Right ventricle myocardium superior (tissue), 1 donor: ENCODE measurements around the gene OR9A2. TPM values are rescaled to one million over a fixed set of nuclear protein-coding genes. Genes with fewer than 3 reads are reported as not detected.

Experiments
- ATAC-seq: fragments of 200-7000 bp; cut with Tn5 transposase; one replicate; pipeline ENCODE4 v1.9.1; 2020; ENCODE audit warnings: mild to moderate bottlenecking; ENCODE audit not compliant: poor library complexity
- DNase-seq: peaks from one replicate; pipeline ENCODE4 v3.0.0-alpha.2; 2020
- intact Hi-C: fragments of 100-400 bp; cut with DNase I; formaldehyde crosslinking; loops from one replicate; pipeline ENCODE4 v1.11.2; 2022
- long read RNA-seq: library from polyadenylated mRNA; unstranded; transcript quantifications from one replicate; pipeline ENCODE4 v2.0.0, GENCODE V29; 2021
- total RNA-seq: library from RNA; stranded (reverse); fragmentation: NEBNext Ultra II Directional; extraction: Animal tissue kit (Norgen Biotek cat#: 25700); gene quantifications from one replicate; pipeline ENCODE4 v1.2.1, GENCODE V29; 2021
- donor health status: DM: no; HTN: yes; CAD: no; lungs with severe emphysema.

Gene OR9A2, protein sequence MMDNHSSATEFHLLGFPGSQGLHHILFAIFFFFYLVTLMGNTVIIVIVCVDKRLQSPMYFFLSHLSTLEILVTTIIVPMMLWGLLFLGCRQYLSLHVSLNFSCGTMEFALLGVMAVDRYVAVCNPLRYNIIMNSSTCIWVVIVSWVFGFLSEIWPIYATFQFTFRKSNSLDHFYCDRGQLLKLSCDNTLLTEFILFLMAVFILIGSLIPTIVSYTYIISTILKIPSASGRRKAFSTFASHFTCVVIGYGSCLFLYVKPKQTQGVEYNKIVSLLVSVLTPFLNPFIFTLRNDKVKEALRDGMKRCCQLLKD
- 0.22 TPM for total RNA-seq
- long read RNA-seq = 0 reads

DNA sequence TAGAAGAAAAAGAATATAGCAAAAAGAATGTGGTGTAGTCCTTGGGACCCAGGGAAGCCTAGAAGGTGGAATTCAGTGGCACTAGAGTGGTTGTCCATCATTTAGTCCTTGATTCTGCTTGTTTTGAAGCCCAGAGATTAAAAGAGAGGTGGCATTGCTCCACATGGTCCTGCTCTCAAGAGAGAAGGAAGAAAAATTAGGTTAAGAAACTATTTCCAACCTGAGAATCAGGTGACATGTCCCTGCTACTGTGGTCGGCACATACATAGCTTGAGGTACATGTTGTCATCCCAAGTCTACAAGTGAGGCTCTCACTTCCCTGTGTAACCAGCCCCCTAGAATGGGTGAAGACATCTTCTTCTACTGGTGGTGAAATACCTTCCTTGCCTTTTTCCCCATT, at the start of gene OR9A2:
TSS of gene OR9A2 (minus strand) at position 101 of the 400 bp plus-strand sequence. CDS start at position 101, 0 bp downstream.
- intact Hi-C loops = no loop called here
- ATAC-seq = no peak

GRCh38 chr7:143074141-143074540, 47.2 kb upstream of the OR9A2 start:
- intact Hi-C loops = no loop called here
- ATAC-seq (no peak), DNase-seq (no peak)

More for the DNA sequence above, at the start of gene OR9A2:
- no peak for DNase-seq

- intact Hi-C loops = no loop called here
- no peak for ATAC-seq
- DNase-seq = no peak
Observed at GRCh38 chr7:143073556-143073955, 46.6 kb upstream of the OR9A2 start.

DNA sequence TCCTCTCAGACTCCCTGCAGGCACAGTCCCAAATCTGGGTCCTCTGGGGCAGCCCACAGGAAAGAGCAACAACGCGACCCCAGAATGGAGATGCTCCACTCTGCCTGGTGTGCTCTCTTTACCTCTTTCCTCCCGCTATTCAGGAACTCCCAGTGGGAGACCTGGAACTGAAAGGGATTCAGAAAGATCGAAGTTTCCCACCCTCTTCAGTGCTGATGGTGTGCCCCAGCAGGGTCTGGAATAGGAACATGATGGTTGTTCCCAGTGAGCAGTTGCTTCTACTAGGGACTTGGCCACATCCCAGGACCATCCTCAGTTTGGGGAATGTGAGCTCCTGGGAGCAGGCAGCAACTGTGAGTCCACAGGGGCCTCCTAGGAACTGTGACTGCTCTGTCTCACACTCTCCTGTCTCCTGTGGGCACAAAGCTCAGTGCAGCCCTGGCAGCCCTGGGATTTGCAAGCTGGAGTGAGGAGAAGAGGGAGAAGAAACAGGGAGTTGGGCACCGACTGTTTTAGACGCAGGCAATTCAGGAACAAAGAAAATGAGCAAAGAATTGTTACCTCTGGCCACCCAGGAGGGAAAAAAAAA, 43.1 kb upstream of the OR9A2 start:
- intact Hi-C loops = no loop called here
- DNase-seq = no peak
- no peak for ATAC-seq

DNA sequence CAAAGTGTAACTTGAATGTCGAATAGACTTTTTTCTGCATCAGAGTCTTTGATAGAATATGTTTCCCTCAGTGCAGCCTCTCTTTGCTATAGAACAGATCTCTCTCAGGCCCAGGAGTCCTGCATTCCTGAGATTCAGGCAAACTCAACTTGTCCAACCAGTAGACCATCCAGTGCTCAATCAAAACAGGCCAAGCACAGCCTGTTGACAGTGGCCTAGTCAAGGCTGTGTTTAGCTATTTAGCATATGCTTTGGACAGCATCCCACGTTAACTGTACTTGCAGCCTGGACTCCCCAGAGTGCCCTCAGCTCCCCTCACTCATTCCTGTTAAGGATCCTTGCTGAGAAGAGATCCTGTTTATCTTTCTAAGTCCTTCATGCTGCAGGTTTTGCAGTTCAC, 41.5 kb upstream of the OR9A2 start:
- intact Hi-C loops = no loop called here
- ATAC-seq (no peak), DNase-seq (no peak)

GRCh38 chr7:143063741-143064140, 36.8 kb upstream of the OR9A2 start:
- intact Hi-C loops = no loop called here
- no peak for DNase-seq

GRCh38 chr7:143055754-143056153, 28.8 kb upstream of the OR9A2 start:
- no peak for ATAC-seq
- intact Hi-C loops = no loop called here
- DNase-seq = no peak

More at GRCh38 chr7:143063741-143064140, 36.8 kb upstream of the OR9A2 start:
- no peak for ATAC-seq

DNA sequence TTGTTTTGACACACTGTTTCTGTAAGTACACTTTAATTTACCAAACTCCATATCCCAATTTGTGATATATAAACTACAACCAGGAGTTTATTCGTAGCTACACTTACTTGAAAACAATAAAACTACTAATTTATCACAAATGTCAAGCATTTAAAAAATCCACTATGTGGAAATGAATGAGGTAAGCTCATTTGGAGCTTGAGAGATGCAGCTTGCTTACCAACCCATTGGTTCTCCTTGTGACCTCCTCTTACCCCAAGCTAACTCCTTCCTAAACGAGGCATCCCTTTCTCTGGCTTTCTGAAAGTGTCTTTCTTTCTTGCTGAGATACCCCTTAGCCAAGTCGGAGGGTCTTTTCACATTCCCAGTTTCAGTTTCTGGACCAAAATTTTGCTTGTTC, 27.7 kb upstream of the OR9A2 start:
- ATAC-seq (no peak), DNase-seq (no peak)
- intact Hi-C loops = no loop called here

DNA sequence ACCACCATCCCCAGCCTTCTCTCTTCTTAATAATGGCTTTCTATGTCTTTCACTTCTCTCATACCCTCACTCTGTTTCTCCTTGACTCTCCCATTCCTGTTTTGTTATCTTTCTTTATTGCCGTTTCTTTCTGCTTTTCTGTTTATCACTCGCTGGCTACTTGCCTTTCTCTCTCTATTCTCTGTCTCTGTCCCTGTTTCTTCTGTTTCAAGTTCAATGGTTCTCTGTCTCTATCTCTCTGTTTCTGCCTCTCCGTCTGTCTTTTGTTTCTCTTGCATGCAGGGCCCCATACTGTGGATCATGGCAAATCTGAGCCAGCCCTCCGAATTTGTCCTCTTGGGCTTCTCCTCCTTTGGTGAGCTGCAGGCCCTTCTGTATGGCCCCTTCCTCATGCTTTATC, 25.1 kb upstream of the OR9A2 start, which contains the start of gene OR6V1:
TSS of gene OR6V1 (plus strand) at position 301 of the 400 bp plus-strand sequence. CDS start at position 301, 0 bp downstream.
- intact Hi-C loops = no loop called here
- ATAC-seq (no peak), DNase-seq (no peak)

GRCh38 chr7:143050931-143051330, 24.0 kb upstream of the OR9A2 start:
- intact Hi-C loops = no loop called here
- ATAC-seq (no peak), DNase-seq (no peak)

DNA sequence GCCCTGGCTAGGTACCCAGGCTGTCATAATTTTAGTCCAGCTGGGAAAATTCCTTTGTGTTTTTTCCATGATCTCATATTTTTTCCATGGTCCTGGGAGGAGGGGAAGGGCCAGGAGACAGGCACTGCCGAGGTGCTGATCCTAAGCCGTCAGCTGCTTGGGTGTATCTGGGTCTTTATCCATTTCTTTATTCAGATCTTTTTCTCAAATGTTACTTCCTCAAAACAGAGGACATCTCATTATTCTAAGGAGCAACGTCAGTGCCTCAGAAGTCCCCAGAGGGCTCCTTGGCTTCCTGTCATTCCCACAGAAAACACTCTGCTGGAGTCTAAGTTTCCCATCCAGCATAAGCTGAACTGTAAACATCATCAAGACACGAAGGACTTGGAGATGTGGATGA, 22.4 kb upstream of the OR9A2 start:
- ATAC-seq = peak; percentile 78
- intact Hi-C loops = no loop called here
- DNase-seq = peak; percentile 46

- ATAC-seq = no peak
- no peak for DNase-seq
- intact Hi-C loops = no loop called here
Observed at GRCh38 chr7:143048827-143049226, 21.9 kb upstream of the OR9A2 start.

DNA sequence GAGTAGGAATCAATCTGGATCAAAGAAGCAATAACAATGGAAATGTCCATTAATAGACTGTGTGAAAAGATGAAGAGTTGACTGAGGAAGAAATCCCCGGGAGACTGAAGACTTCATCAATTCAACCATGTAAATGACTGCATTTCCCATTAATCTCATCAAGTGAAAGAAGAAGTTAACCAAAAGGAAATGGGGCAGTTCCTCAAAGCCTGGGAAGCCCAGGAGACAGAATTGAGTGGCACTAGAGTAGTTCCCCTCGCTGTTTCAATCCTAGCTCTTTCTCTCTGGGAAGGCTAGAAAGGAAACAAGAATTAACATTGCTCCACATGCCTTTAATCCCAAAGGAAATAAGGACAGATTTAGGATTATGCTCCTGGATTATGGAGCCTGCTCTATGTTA, 20.4 kb upstream of the OR9A2 start:
- intact Hi-C loops = no loop called here
- DNase-seq = no peak
- ATAC-seq = peak; percentile 38

GRCh38 chr7:143046426-143046851, 19.5 kb upstream of the OR9A2 start:
- no peak for DNase-seq
- no peak for ATAC-seq
- intact Hi-C loops = no loop called here

DNA sequence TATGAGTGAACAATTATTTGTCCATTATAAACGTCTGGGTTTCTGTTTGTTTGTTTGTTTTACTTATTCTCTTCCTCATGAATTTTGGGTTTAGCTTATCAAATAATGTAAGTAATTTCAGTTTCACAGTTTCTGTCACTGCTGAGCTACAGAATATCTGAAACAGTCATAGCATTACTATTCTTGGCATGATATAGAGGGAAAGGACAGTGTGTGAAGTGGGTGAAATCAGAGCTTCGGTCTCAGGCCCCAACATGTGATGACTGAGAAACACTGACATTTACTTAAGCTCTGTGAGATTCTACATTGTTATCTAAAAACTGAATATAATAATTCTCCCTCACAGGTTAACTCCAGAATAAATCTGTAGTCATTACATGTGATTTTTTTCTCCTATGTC, 16.5 kb upstream of the OR9A2 start:
- intact Hi-C loops = no loop called here
- ATAC-seq (no peak), DNase-seq (no peak)

DNA sequence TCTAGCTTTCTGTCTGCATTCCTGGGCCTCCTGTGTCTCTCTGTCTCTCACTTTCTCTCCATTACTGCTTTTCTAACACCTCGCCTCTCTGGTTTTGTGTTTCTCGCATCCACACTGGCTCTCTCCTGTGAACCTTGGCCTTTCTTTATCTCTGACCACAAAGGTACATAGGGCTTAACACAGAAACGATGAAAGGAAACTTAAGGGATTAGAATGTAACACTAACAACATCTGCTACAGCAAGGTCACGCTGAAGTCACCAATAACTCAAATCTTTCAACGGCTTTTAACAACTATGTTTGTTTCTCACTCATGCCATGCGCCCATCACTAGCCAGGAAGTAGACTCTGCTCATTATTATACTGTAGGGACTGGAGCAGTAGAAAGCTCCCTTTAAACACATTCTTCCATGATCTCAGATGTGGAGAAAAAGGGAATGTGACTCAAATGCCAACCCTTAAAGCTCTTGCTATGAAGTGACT, 15.9 kb upstream of the OR9A2 start:
- ATAC-seq (no peak), DNase-seq (no peak)
- intact Hi-C loops = no loop called here

DNA sequence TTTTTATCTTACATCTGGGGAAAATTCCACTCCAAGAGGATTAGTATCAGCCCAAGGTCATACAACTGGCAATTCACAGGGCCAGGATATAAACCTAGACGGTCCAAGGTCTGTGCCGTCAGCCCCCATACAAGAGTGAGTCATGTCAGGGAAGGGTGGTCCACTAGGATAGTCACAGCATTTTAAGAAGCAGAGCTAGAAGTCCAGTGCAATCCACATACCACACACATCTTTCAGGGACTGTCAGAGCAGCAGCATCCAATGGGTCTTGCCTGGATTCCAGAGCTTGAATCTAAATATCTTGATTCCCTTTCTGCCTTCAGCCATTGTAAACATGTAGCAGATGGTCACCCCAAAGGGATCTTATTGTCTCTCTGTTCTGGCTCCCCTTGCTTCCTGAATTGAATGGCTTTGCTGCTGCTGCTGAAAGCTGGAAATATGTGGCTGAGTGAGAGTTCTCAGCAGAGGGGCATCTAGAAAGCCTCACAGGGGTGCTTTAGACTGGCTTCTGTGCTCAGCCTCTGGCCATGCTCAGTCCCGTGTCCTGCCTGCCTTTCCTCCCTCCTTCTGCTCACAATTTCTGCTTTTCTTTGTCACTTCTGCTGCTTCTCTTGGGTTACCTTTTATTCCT, 15.3 kb upstream of the OR9A2 start:
- intact Hi-C loops = no loop called here
- DNase-seq (no peak), ATAC-seq (no peak)

DNA sequence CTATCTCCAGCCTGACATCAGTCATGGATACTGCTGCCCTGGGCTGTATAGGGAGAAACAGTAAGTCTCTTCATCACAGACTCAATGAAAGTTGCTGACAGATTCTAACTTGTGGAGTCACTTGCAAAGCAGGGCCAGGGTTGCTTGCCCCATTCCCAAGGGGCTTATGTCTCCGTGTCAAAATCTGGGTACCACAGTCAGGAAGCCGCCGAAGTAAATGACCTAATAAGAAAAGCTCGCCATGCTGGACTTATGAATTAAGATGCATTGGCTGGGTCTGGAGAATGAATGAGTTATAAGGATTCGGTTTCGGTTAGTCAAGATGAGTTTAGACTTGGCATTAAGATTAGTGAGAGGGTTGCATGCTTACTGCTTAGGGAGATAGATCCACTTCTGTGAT, 14.4 kb upstream of the OR9A2 start:
- no peak for ATAC-seq
- intact Hi-C loops = no loop called here

DNA sequence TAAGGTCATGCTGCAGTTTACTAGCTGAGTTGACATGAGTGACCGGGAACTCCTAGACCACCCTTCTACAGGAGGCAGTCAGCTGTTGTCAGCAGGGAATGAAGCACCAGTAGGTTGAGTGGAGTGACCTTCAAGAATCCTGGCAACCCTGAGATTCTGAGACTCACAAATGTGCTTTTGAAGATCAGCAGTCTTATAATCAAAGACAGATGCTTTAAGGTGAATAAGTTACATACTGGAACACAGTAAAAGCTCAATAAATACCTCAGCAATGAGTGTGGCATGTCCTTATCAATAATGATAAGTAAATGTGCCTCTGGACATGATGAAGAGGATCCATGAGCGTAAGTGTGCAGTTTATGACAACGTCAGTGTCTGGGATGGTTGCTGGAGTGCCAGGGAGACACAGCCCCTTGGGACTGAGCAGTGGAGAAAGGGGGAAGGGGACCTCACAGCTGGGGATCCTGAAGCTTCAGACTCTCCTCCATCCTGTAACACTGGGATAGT, 13.3 kb upstream of the OR9A2 start:
- ATAC-seq (no peak), DNase-seq (no peak)
- intact Hi-C loops = no loop called here

More for the DNA sequence above, 14.4 kb upstream of the OR9A2 start:
- DNase-seq = no peak

GRCh38 chr7:143038635-143039034, 11.7 kb upstream of the OR9A2 start:
- intact Hi-C loops = no loop called here

More at GRCh38 chr7:143038635-143039034, 11.7 kb upstream of the OR9A2 start:
- no peak for ATAC-seq
- no peak for DNase-seq
